Panc1 (cell line): ENCODE measurements around the gene CAMK1D. TPM values are rescaled to one million over a fixed set of nuclear protein-coding genes. Genes with fewer than 3 reads are reported as not detected.

Experiments
- ATAC-seq: fragments of 200-7000 bp; cut with Tn5 transposase; 2 replicates; pipeline ENCODE4 v1.9.1; 2020; ENCODE audit warnings: mild to moderate bottlenecking, moderate library complexity
- BruUV-seq: library from RNA; stranded (reverse); fragments of 400-500 nt; replicated peaks from 2 replicates; lab custom pipeline; 2021; lab: Mats Ljungman, UMichigan
- CTCF ChIA-PET: fragments of 300-600 bp; sonication (Branson Sonifier 250); formaldehyde crosslinking; loops from one replicate; lab custom pipeline; 2022; ENCODE audit warnings: antibody characterized with exemption; lab: Charles Lee
- POLR2A ChIA-PET: fragments of 300-600 bp; sonication (Branson Sonifier 250); formaldehyde crosslinking; loops from one replicate; lab custom pipeline; 2022; ENCODE audit warnings: antibody characterized with exemption; lab: Charles Lee
- DNase-seq: peaks from one replicate; pipeline ENCODE4 v3.0.0-alpha.2; 2010; ENCODE audit warnings: low read depth, low spot score
- H3K27ac ChIP-seq: 2 replicates; pipeline ENCODE4 v1.5.1; 2011; ENCODE audit warnings: mild to moderate bottlenecking, low read length, inconsistent platforms
- H3K27me3 ChIP-seq: fragments of 200-500 bp; sonication (Bioruptor generic); 2 replicates; pipeline ENCODE4 v1.6.0; 2014; ENCODE audit warnings: low read length, inconsistent platforms; ENCODE audit not compliant: control insufficient read depth, insufficient read depth
- H3K36me3 ChIP-seq: fragments of 200-500 bp; sonication (Bioruptor generic); 2 replicates; pipeline ENCODE4 v1.5.1; 2014; ENCODE audit warnings: inconsistent platforms, mild to moderate bottlenecking, low read length, moderate library complexity; ENCODE audit not compliant: control insufficient read depth, insufficient read depth
- H3K4me1 ChIP-seq: 2 replicates; pipeline ENCODE4 v1.5.1; 2011; ENCODE audit warnings: inconsistent platforms, mild to moderate bottlenecking, low read length, moderate library complexity; ENCODE audit not compliant: control insufficient read depth, insufficient read depth
- H3K4me3 ChIP-seq, 2 experiments: 2 replicates each; pipeline ENCODE4 v1.5.1; 2011 to 2012; ENCODE audit warnings: low read depth in 2 of 2, low read length in 2 of 2, mild to moderate bottlenecking in 2 of 2, inconsistent platforms in 1 of 2, moderate library complexity in 1 of 2
- H3K9me3 ChIP-seq: fragments of 200-500 bp; sonication (Bioruptor generic); 2 replicates; pipeline ENCODE4 v1.5.1; 2014; ENCODE audit warnings: low read depth, mild to moderate bottlenecking, inconsistent platforms, low read length, moderate library complexity; ENCODE audit not compliant: control insufficient read depth, insufficient read depth
- POLR2AphosphoS5 ChIP-seq: IDR thresholded peaks from 2 replicates; pipeline ENCODE4 v1.6.1; 2012; ENCODE audit warnings: mild to moderate bottlenecking, low read depth, low read length, moderate library complexity
- SIN3A ChIP-seq: IDR thresholded peaks from 2 replicates; pipeline ENCODE4 v1.6.1; 2012; ENCODE audit warnings: low read depth, mild to moderate bottlenecking, low read length, moderate library complexity, borderline replicate concordance; ENCODE audit not compliant: insufficient read depth
- TCF7L2 ChIP-seq: IDR thresholded peaks from 2 replicates; pipeline ENCODE4 v1.6.1; 2011; ENCODE audit warnings: mild to moderate bottlenecking, low read depth, low read length, inconsistent platforms
- in situ Hi-C: cut with HindIII; loops from 2 replicates; pipeline ENCODE4 v1.10.0; 2016; ENCODE audit warnings: low sequenced_read_pairs, low pct_unique_long_range_greater_than_20kb
- intact Hi-C: fragments of 100-400 bp; cut with micrococcal nuclease; formaldehyde crosslinking; loops from one replicate; pipeline ENCODE4 v1.10.0; 2022; ENCODE audit not compliant: unreplicated experiment
- total RNA-seq: library from RNA; stranded (reverse); gene quantifications from one replicate; pipeline ENCODE4 v1.2.1, GENCODE V29; 2021; ENCODE audit not compliant: unreplicated experiment
- TF ChIP-seq, protein P1 (sequence below), 2 experiments: IDR thresholded peaks; 2 replicates each; pipeline ENCODE4 v1.6.1; 2011 to 2012; ENCODE audit warnings: low read depth in 2 of 2, control low read depth in 1 of 2, low read length in 1 of 2, mild to moderate bottlenecking in 1 of 2, moderate library complexity in 1 of 2; ENCODE audit not compliant: insufficient read depth in 1 of 2
- TF ChIP-seq, protein P2 (sequence below): fragments of 450-650 bp; IDR thresholded peaks from 2 replicates; pipeline ENCODE4 v1.5.1; 2017; ENCODE audit warnings: mild to moderate bottlenecking

CAMK1D gene
- total RNA-seq, 1 experiment from 2014 or later = 5.7 TPM

DNA sequence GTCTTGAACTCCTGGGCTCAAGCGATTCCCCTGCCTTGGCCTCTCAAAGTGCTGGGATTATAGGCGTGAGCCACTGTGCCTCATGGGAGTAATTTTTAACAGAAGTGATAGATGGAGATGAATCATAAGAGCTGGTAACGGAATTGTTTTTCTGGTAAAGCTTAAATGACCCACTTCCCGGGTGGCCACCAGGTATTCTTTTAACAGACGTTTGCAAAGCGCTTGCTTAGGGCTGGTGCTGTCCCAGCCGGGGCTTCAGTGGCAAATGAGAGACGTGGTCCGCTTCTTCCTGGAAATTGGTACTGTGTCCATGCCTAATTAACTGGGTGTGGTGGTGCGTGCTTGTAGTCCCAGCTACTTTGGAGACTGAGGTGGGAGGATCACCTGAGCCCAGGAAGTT lies 23.5 kb downstream of the CAMK1D start:
- Histone ChIP-seq H3K27me3 (no peaks in the 10 kb centered on the region), H3K4me3 (no peak overlapping the region), H3K27ac (no peak overlapping the region), H3K36me3 (no peaks in the 10 kb centered on the region), H3K9me3 (no peaks in the 10 kb centered on the region), H3K4me1 (no peaks in the 10 kb centered on the region)
- in situ Hi-C loops (no loop called here), intact Hi-C loops (no loop called here)
- ChIA-PET POLR2A (interaction anchor here (0.6 kb wide), 1 partner anchor 355 kb away, joined by 3 read pairs; no protein-coding TSS in a partner anchor), CTCF (no interaction called here)
- no TSS peak for BruUV-seq
- ATAC-seq (no peak), DNase-seq (no peak)
- TF ChIP-seq POLR2AphosphoS5 (no peak), TCF7L2 (no peak), SIN3A (no peak)
- TF ChIP-seq, protein P1, sequence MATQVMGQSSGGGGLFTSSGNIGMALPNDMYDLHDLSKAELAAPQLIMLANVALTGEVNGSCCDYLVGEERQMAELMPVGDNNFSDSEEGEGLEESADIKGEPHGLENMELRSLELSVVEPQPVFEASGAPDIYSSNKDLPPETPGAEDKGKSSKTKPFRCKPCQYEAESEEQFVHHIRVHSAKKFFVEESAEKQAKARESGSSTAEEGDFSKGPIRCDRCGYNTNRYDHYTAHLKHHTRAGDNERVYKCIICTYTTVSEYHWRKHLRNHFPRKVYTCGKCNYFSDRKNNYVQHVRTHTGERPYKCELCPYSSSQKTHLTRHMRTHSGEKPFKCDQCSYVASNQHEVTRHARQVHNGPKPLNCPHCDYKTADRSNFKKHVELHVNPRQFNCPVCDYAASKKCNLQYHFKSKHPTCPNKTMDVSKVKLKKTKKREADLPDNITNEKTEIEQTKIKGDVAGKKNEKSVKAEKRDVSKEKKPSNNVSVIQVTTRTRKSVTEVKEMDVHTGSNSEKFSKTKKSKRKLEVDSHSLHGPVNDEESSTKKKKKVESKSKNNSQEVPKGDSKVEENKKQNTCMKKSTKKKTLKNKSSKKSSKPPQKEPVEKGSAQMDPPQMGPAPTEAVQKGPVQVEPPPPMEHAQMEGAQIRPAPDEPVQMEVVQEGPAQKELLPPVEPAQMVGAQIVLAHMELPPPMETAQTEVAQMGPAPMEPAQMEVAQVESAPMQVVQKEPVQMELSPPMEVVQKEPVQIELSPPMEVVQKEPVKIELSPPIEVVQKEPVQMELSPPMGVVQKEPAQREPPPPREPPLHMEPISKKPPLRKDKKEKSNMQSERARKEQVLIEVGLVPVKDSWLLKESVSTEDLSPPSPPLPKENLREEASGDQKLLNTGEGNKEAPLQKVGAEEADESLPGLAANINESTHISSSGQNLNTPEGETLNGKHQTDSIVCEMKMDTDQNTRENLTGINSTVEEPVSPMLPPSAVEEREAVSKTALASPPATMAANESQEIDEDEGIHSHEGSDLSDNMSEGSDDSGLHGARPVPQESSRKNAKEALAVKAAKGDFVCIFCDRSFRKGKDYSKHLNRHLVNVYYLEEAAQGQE (IDR thresholded peaks at IDR 0.05; ENCODE audit: insufficient read depth in 1 of 2, low read depth in 2 of 2, low read length in 1 of 2) = no peak
- TF ChIP-seq, protein P2, sequence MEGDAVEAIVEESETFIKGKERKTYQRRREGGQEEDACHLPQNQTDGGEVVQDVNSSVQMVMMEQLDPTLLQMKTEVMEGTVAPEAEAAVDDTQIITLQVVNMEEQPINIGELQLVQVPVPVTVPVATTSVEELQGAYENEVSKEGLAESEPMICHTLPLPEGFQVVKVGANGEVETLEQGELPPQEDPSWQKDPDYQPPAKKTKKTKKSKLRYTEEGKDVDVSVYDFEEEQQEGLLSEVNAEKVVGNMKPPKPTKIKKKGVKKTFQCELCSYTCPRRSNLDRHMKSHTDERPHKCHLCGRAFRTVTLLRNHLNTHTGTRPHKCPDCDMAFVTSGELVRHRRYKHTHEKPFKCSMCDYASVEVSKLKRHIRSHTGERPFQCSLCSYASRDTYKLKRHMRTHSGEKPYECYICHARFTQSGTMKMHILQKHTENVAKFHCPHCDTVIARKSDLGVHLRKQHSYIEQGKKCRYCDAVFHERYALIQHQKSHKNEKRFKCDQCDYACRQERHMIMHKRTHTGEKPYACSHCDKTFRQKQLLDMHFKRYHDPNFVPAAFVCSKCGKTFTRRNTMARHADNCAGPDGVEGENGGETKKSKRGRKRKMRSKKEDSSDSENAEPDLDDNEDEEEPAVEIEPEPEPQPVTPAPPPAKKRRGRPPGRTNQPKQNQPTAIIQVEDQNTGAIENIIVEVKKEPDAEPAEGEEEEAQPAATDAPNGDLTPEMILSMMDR = no peak

DNA sequence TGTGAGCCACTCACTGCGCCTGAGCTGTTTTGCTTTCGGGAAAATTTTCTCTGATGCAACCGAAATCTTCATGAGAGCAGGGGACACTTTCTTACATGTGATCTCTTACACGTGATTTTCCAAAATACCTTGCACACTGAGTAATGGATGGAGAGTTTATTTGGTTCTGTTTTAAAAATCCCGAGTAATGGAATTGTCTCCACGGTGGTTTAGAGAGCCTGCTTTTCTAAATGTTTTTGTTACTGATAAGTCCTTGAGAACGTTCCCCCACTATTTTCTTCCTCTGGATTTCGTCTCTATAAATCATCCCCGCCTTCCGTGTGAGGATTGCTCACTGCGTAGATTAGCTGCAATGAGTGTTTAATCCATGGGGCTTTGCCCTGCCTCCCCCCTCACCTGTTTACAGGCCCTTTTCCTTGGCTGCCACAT lies 25.7 kb downstream of the CAMK1D start:
- no peak for TF ChIP-seq SIN3A
- TF ChIP-seq, protein P1 (IDR thresholded peaks at IDR 0.05; ENCODE audit: insufficient read depth in 1 of 2, low read depth in 2 of 2, low read length in 1 of 2) = no peak
- Histone ChIP-seq H3K4me3 (no peak overlapping the region), H3K27ac (no peak overlapping the region), H3K36me3 (no peaks in the 10 kb centered on the region), H3K9me3 (no peaks in the 10 kb centered on the region), H3K27me3 (no peaks in the 10 kb centered on the region), H3K4me1 (no peaks in the 10 kb centered on the region)
- CTCF ChIA-PET = no interaction called here
- intact Hi-C loops (no loop called here), in situ Hi-C loops (no loop called here)
- no TSS peak for BruUV-seq
- POLR2A ChIA-PET = no interaction called here
- ATAC-seq (no peak), DNase-seq (no peak)
